ENCODE results near the gene RLN3. TPM values are rescaled to one million over a fixed set of nuclear protein-coding genes. Genes with fewer than 3 reads are reported as not detected.

Gene RLN3
- total RNA-seq, 2 experiments from 2014 or later, result not detected

- H3K4me3 Mint-ChIP-seq, result peak overlapping the region; percentile 13
- no peaks in the 10 kb centered on the region for H3K27me3 Mint-ChIP-seq
- H3K4me1 Mint-ChIP-seq (ENCODE audit: low read depth), result peaks cover 55% of the 10 kb centered on the region
- intact Hi-C loops (cut with micrococcal nuclease), result loop anchor here (10.0 kb wide), 1 partner anchor 100 kb away; no protein-coding TSS in a partner anchor
- ChIA-PET POLR2A (interaction anchor here (0.6 to 2.3 kb wide), 5 partner anchors 14 to 419 kb away, joined by 3 to 6 read pairs (median 5); partner anchors contain the start of genes DCAF15 and IL27RA), CTCF (interaction anchor here (1.2 to 1.3 kb wide), 4 partner anchors 15 to 363 kb away, joined by 3 read pairs; no protein-coding TSS in a partner anchor)
- peak; percentile 49 for DNase-seq
- H3K27ac Mint-ChIP-seq, result peak overlapping the region; percentile 97
- peaks cover 17% of the 10 kb centered on the region for H3K36me3 Mint-ChIP-seq
- H3K9me3 Mint-ChIP-seq, result no peaks in the 10 kb centered on the region
Measured at GRCh38 chr19:13984875-13985741, 42.8 kb upstream of the RLN3 start.

GRCh38 chr19:13985771-13986347 is 42.1 kb upstream of the RLN3 start:
- ChIA-PET CTCF (interaction anchor here (1.0 to 1.2 kb wide), 5 partner anchors 16 to 104 kb away, joined by 3 to 4 read pairs (median 3); no protein-coding TSS in a partner anchor), POLR2A (interaction anchor here (0.6 to 2.3 kb wide), 7 partner anchors 12 to 419 kb away, joined by 3 to 11 read pairs (median 5); partner anchors contain the start of genes DCAF15, IL27RA and RFX1)
- peaks cover 19% of the 10 kb centered on the region for H3K36me3 Mint-ChIP-seq
- H3K4me1 Mint-ChIP-seq (ENCODE audit: low read depth), result peaks cover 56% of the 10 kb centered on the region
- peak; percentile 46 for DNase-seq
- intact Hi-C loops (cut with micrococcal nuclease), result loop anchor here (1.0 to 10.0 kb wide), 4 partner anchors 20 to 101 kb away; partner anchors contain the start of genes DCAF15, IL27RA and RFX1
- peak overlapping the region; percentile 13 for H3K4me3 Mint-ChIP-seq
- H3K27ac Mint-ChIP-seq, result peak overlapping the region; percentile 97
- no peaks in the 10 kb centered on the region for H3K9me3 Mint-ChIP-seq
- no peaks in the 10 kb centered on the region for H3K27me3 Mint-ChIP-seq

- POLR2A ChIA-PET, result interaction anchor here (0.6 to 1.6 kb wide), 4 partner anchors 12 to 33 kb away, joined by 3 to 11 read pairs (median 6); partner anchors contain the start of gene RFX1
Measured at GRCh38 chr19:13986348-13986904, 41.5 kb upstream of the RLN3 start.

GRCh38 chr19:13987101-13987890 is 40.7 kb upstream of the RLN3 start:
- POLR2A ChIA-PET, result interaction anchor here (0.6 to 1.6 kb wide), 4 partner anchors 11 to 34 kb away, joined by 3 to 11 read pairs (median 6); partner anchors contain the start of gene RFX1
- CTCF ChIA-PET, result interaction anchor here (0.6 to 1.9 kb wide), 7 partner anchors 16 to 106 kb away, joined by 3 to 7 read pairs (median 3); partner anchors contain the start of gene IL27RA
- H3K4me1 Mint-ChIP-seq (ENCODE audit: low read depth), result peaks cover 58% of the 10 kb centered on the region
- peaks cover 19% of the 10 kb centered on the region for H3K36me3 Mint-ChIP-seq
- H3K4me3 Mint-ChIP-seq, result peak overlapping the region; percentile 62
- H3K9me3 Mint-ChIP-seq, result no peaks in the 10 kb centered on the region
- H3K27me3 Mint-ChIP-seq, result no peaks in the 10 kb centered on the region
- peak overlapping the region; percentile 97 for H3K27ac Mint-ChIP-seq
- DNase-seq, result no peak
- intact Hi-C loops (cut with micrococcal nuclease), result loop anchor here (10.0 kb wide), 1 partner anchor 102 kb away; no protein-coding TSS in a partner anchor

More at GRCh38 chr19:13986348-13986904, 41.5 kb upstream of the RLN3 start:
- H3K27me3 Mint-ChIP-seq, result no peaks in the 10 kb centered on the region
- CTCF ChIA-PET, result interaction anchor here (0.7 to 1.9 kb wide), 6 partner anchors 17 to 85 kb away, joined by 3 to 7 read pairs (median 4); partner anchors contain the start of gene IL27RA
- peaks cover 58% of the 10 kb centered on the region for H3K4me1 Mint-ChIP-seq (ENCODE audit: low read depth)
- peak; percentile 100 for DNase-seq
- intact Hi-C loops (cut with micrococcal nuclease), result loop anchor here (1.0 to 10.0 kb wide), 4 partner anchors 20 to 102 kb away; partner anchors contain the start of genes DCAF15, IL27RA and RFX1
- H3K27ac Mint-ChIP-seq, result peak overlapping the region; percentile 97
- no peaks in the 10 kb centered on the region for H3K9me3 Mint-ChIP-seq
- H3K4me3 Mint-ChIP-seq, result peak overlapping the region; percentile 62
- peaks cover 19% of the 10 kb centered on the region for H3K36me3 Mint-ChIP-seq

- ChIA-PET POLR2A (interaction anchor here (0.6 kb wide), 1 partner anchor 38 kb away, joined by 3 read pairs; the partner anchor contains the start of gene RLN3), CTCF (no interaction called here)
- no peak overlapping the region for H3K4me3 Mint-ChIP-seq
- no peaks in the 10 kb centered on the region for H3K27me3 Mint-ChIP-seq
- DNase-seq, result no peak
- H3K9me3 Mint-ChIP-seq, result no peaks in the 10 kb centered on the region
- peak overlapping the region; percentile 35 for H3K27ac Mint-ChIP-seq
- peaks cover 51% of the 10 kb centered on the region for H3K4me1 Mint-ChIP-seq (ENCODE audit: low read depth)
- peaks cover 19% of the 10 kb centered on the region for H3K36me3 Mint-ChIP-seq
- intact Hi-C loops (cut with micrococcal nuclease), result loop anchor here (10.0 kb wide), 1 partner anchor 105 kb away; no protein-coding TSS in a partner anchor
Measured at GRCh38 chr19:13989487-13989886, 38.5 kb upstream of the RLN3 start.

GRCh38 chr19:13990085-13990484 is 37.9 kb upstream of the RLN3 start:
- POLR2A ChIA-PET, result interaction anchor here (0.6 kb wide), 1 partner anchor 38 kb away, joined by 3 read pairs; the partner anchor contains the start of gene RLN3
- H3K4me1 Mint-ChIP-seq (ENCODE audit: low read depth), result peaks cover 46% of the 10 kb centered on the region
- CTCF ChIA-PET, result interaction anchor here (0.6 kb wide), 1 partner anchor 216 kb away, joined by 3 read pairs; the partner anchor contains the start of gene C19orf53
- no peaks in the 10 kb centered on the region for H3K9me3 Mint-ChIP-seq
- H3K27ac Mint-ChIP-seq, result peak overlapping the region; percentile 35
- H3K4me3 Mint-ChIP-seq, result no peak overlapping the region
- intact Hi-C loops (cut with micrococcal nuclease), result no loop called here
- H3K27me3 Mint-ChIP-seq, result no peaks in the 10 kb centered on the region
- peaks cover 19% of the 10 kb centered on the region for H3K36me3 Mint-ChIP-seq
- DNase-seq, result no peak

GRCh38 chr19:13992025-13992424 is 35.9 kb upstream of the RLN3 start:
- ChIA-PET POLR2A (no interaction called here), CTCF (no interaction called here)
- DNase-seq, result no peak
- peaks cover 19% of the 10 kb centered on the region for H3K36me3 Mint-ChIP-seq
- H3K9me3 Mint-ChIP-seq, result no peaks in the 10 kb centered on the region
- H3K27ac Mint-ChIP-seq, result no peak overlapping the region
- H3K4me1 Mint-ChIP-seq (ENCODE audit: low read depth), result peaks cover 30% of the 10 kb centered on the region
- H3K4me3 Mint-ChIP-seq, result no peak overlapping the region
- no peaks in the 10 kb centered on the region for H3K27me3 Mint-ChIP-seq
- intact Hi-C loops (cut with micrococcal nuclease), result no loop called here

- DNase-seq, result no peak
- CTCF ChIA-PET, result interaction anchor here (0.6 to 1.3 kb wide), 3 partner anchors 65 to 75 kb away, joined by 3 to 5 read pairs (median 4); no protein-coding TSS in a partner anchor
- H3K36me3 Mint-ChIP-seq, result peaks cover 18% of the 10 kb centered on the region
Measured at GRCh38 chr19:13993590-13994300, 34.2 kb upstream of the RLN3 start.

GRCh38 chr19:13995017-13995728 is 32.8 kb upstream of the RLN3 start:
- no peak for DNase-seq
- peaks cover 17% of the 10 kb centered on the region for H3K36me3 Mint-ChIP-seq
- H3K27ac Mint-ChIP-seq, result peak overlapping the region; percentile 10
- peaks cover 3% of the 10 kb centered on the region for H3K4me1 Mint-ChIP-seq (ENCODE audit: low read depth)
- H3K27me3 Mint-ChIP-seq, result no peaks in the 10 kb centered on the region
- H3K4me3 Mint-ChIP-seq, result no peak overlapping the region
- intact Hi-C loops (cut with micrococcal nuclease), result no loop called here
- ChIA-PET CTCF (no interaction called here), POLR2A (no interaction called here)
- peaks cover 10% of the 10 kb centered on the region for H3K9me3 Mint-ChIP-seq

More at GRCh38 chr19:13993590-13994300, 34.2 kb upstream of the RLN3 start:
- Mint-ChIP-seq H3K4me3 (no peak overlapping the region), H3K27ac (no peak overlapping the region), H3K27me3 (no peaks in the 10 kb centered on the region), H3K4me1 (ENCODE audit: low read depth) (peaks cover 15% of the 10 kb centered on the region), H3K9me3 (peaks cover 2% of the 10 kb centered on the region)
- intact Hi-C loops (cut with micrococcal nuclease), result no loop called here
- POLR2A ChIA-PET, result interaction anchor here (1.2 to 1.5 kb wide), 3 partner anchors 13 to 40 kb away, joined by 3 to 4 read pairs (median 3); partner anchors contain the start of gene RFX1

Measured in activated CD4-positive, alpha-beta memory T cell treated with anti-CD3 and anti-CD28 coated beads for 36 hours (primary cell).